BE2C (cell line): ENCODE measurements around the gene DLGAP4.

Source experiments
- DNase-seq: peaks from one replicate; pipeline ENCODE4 v3.0.0-alpha.2; 2020
- H3K27me3 ChIP-seq: fragments of 250-450 bp; sonication (Bioruptor Pico); 2 replicates; pipeline ENCODE4 v1.5.1; 2020; ENCODE audit warnings: mild to moderate bottlenecking
- H3K36me3 ChIP-seq: fragments of 250-450 bp; sonication (Bioruptor Pico); 2 replicates; pipeline ENCODE4 v1.5.1; 2020; ENCODE audit warnings: mild to moderate bottlenecking
- H3K4me1 ChIP-seq: fragments of 250-450 bp; sonication (Bioruptor Pico); 2 replicates; pipeline ENCODE4 v1.5.1; 2020
- H3K4me3 ChIP-seq: 2 replicates; pipeline ENCODE4 v1.5.1; 2011; ENCODE audit warnings: low read depth, low read length
- H3K9me3 ChIP-seq: fragments of 250-450 bp; sonication (Bioruptor Pico); 2 replicates; pipeline ENCODE4 v1.5.1; 2020
- TF ChIP-seq, protein P1 (sequence below): IDR thresholded peaks from 2 replicates; pipeline ENCODE4 v1.5.1; 2012; ENCODE audit warnings: mild to moderate bottlenecking, low read depth, low read length

The DLGAP4 gene

DNA sequence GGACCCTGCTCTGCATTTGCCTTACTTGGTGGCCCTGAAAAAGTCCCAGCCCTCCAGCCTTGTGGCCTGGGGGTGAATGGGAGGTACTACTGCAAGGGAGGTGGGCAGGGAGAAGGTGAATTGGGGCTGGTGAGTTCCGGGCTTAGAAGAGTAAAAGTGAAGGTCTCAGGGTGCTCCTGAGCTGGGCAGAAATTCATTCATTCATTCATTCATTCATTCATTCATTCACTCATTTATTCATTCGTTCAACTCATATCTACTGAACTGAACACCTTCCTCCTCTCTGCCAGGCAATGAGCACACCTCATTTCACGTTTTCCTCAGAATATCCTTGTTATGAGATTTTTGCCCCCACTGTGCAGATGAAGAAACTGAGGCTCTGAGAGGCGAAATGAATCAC lies 6.7 kb upstream of the DLGAP4 start:
- TF ChIP-seq, protein P1, sequence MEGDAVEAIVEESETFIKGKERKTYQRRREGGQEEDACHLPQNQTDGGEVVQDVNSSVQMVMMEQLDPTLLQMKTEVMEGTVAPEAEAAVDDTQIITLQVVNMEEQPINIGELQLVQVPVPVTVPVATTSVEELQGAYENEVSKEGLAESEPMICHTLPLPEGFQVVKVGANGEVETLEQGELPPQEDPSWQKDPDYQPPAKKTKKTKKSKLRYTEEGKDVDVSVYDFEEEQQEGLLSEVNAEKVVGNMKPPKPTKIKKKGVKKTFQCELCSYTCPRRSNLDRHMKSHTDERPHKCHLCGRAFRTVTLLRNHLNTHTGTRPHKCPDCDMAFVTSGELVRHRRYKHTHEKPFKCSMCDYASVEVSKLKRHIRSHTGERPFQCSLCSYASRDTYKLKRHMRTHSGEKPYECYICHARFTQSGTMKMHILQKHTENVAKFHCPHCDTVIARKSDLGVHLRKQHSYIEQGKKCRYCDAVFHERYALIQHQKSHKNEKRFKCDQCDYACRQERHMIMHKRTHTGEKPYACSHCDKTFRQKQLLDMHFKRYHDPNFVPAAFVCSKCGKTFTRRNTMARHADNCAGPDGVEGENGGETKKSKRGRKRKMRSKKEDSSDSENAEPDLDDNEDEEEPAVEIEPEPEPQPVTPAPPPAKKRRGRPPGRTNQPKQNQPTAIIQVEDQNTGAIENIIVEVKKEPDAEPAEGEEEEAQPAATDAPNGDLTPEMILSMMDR = no peak
- Histone ChIP-seq H3K36me3 (no peaks in the 10 kb centered on the region), H3K4me3 (no peak overlapping the region), H3K27me3 (0 out of 2 replicates have a peak, but pooled peaks cover under 1% of the 10 kb centered on the region), H3K4me1 (no peaks in the 10 kb centered on the region), H3K9me3 (no peaks in the 10 kb centered on the region)
- no peak for DNase-seq

DNA sequence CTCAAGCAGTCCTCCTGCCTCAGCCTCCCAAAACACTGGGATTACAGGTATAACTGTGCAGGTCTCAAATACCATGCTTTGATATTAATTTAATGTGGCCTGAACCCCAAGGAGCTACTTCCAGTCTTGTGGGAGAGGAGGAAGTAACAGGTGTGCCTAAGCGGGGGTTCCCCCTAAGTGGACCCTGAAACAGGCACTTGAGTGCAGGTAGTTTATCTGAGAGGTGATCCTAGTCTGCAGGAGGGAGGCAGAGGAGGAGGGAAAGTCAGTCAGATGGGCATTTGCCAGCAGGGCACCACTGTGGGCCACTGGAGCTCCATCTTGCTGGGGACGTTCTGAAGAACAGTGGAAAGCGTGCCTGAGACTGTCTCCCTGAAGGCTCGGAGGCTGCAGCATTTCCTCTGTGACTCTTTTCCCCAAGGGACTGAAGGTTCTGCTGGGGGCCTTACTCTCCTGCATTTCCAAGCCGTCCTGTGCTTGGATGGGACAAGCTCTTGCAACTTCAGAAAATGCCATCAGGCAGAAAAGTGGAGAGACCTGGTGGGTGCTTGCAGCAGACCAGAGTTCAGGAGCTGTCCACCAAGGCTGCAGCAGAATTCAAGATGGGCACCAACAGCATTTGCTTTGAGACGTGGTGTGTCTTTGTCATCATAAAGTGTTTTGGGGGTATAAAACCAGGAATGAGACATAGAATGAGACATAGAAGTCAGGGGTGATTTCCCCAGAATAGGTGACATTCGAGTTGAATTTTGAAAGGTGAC lies 4.6 kb upstream of the DLGAP4 start:
- TF ChIP-seq, protein P1 = no peak
- no peaks in the 10 kb centered on the region for H3K36me3 ChIP-seq
- peaks cover 19% of the 10 kb centered on the region for H3K27me3 ChIP-seq
- H3K4me3 ChIP-seq = no peak overlapping the region
- H3K4me1 ChIP-seq = no peaks in the 10 kb centered on the region
- H3K9me3 ChIP-seq = no peaks in the 10 kb centered on the region
- no peak for DNase-seq

DNA sequence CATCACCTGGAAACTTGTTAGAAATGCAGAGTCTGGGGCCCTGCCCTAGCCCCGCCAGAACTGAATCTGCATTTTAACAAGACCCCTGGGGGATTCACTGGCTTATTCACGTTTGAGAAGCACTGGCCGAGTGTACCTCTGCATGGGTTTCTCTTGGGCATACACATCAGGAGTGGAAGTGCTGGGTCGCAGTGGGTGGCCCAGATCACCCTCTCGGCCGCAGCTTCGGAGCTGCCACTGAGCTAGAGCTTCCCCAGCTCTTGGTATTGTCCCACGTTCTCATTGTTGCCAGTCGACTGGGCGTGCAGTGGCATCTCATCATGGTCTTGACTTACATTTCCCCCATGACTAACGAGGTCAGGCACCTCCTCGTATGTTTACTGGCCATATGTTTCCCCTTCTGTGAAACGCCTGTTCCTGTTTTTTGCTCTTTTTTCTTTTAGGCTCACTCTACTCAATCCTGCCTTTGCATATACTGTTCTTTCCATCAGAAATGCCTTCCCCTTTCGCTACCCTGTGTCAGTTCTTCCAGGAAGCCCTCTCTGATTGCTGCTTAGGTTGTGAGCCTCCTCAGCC lies 3.0 kb upstream of the DLGAP4 start:
- TF ChIP-seq, protein P1 = no peak
- peaks cover 33% of the 10 kb centered on the region for H3K27me3 ChIP-seq
- no peak overlapping the region for H3K4me3 ChIP-seq
- no peaks in the 10 kb centered on the region for H3K9me3 ChIP-seq
- no peaks in the 10 kb centered on the region for H3K36me3 ChIP-seq
- DNase-seq = no peak
- no peaks in the 10 kb centered on the region for H3K4me1 ChIP-seq

DNA sequence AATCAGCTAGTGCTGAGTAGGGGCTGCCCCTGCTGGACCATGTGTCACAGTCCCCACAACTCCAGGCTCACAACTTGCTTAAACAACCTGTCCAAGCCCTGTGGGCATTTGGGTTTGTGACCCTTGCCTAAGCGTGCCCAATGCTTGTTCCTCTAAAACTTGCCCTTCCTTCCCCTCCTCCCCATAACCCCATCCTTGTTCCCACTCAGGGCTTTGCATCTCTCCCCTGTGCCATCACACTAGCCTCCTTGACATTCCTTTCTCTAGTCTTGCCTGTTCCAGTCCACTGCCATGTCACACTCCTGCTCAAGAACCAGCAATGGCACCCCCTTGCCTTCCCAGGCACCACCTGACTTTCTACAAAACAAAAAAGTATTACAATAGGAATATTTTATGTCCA lies 2.3 kb upstream of the DLGAP4 start:
- Histone ChIP-seq H3K4me3 (no peak overlapping the region), H3K9me3 (no peaks in the 10 kb centered on the region), H3K27me3 (peaks cover 33% of the 10 kb centered on the region), H3K36me3 (no peaks in the 10 kb centered on the region), H3K4me1 (no peaks in the 10 kb centered on the region)
- TF ChIP-seq, protein P1 = no peak
- DNase-seq = no peak

DNA sequence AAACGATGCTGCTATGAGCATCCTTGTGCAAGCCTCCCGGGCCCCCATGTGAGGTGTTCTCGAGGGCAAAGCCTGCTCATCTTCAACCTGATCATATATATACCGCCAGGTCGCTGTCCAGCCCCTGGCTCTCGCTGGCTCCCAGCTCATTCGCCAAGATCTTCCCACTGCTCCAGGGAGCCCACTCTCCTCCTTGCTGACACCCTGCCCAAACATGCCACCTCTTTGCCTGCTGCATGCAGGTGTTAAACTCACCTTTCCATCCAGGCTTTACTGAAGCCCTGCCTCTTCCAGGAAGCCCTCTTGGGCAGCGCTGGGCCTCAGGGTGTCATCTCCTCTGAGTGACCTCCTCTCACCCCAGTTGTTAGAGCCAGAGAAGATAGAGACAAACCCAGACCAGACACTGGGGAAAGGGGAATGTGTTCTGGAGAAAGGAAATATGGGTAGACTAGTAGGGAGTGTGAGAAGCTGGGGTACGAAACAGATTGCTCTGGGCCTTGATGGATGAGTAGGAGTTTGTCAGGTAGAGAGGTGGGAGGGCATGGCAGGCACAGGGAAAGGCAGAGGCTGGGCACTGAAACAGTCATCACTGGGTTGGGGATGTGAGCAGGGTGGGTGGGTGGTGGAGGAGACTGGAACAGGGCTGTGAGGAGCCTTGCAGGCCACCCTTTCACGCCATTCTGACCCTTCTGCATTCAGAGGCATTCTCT lies 1.2 kb upstream of the DLGAP4 start:
- Histone ChIP-seq H3K4me1 (no peaks in the 10 kb centered on the region), H3K4me3 (no peak overlapping the region), H3K36me3 (no peaks in the 10 kb centered on the region), H3K9me3 (no peaks in the 10 kb centered on the region), H3K27me3 (peaks cover 33% of the 10 kb centered on the region)
- no peak for DNase-seq
- TF ChIP-seq, protein P1 = no peak
